Neural progenitor cell (in vitro differentiated cells): Measurements from ENCODE around the gene ACSBG1. TPM values are rescaled to one million over a fixed set of nuclear protein-coding genes. Genes with fewer than 3 reads are reported as not detected.

Experiments
- DNase-seq: peaks from one replicate; pipeline ENCODE4 v3.0.0-alpha.2; 2016; ENCODE audit warnings: low spot score
- H2AFZ ChIP-seq: fragments of 200-600 bp; sonication (generic); replicated peaks from 2 replicates; pipeline ENCODE4 v1.6.1; 2016; ENCODE audit warnings: antibody characterized with exemption
- H3F3A ChIP-seq: fragments of 200-600 bp; sonication (generic); 2 replicates; pipeline ENCODE4 v1.6.1; 2016; ENCODE audit warnings: antibody characterized with exemption, low read depth
- H3K27ac ChIP-seq: fragments of 200-600 bp; sonication (generic); 2 replicates; pipeline ENCODE4 v1.5.1; 2016; ENCODE audit warnings: mild to moderate bottlenecking
- H3K27me3 ChIP-seq: fragments of 200-600 bp; sonication (generic); 2 replicates; pipeline ENCODE4 v1.6.1; 2016; ENCODE audit warnings: mild to moderate bottlenecking, moderate library complexity
- H3K36me3 ChIP-seq: fragments of 200-600 bp; sonication (generic); 2 replicates; pipeline ENCODE4 v1.5.1; 2016
- H3K4me1 ChIP-seq: fragments of 200-600 bp; sonication (generic); 2 replicates; pipeline ENCODE4 v1.6.1; 2016; ENCODE audit warnings: mixed run types
- H3K4me2 ChIP-seq: fragments of 200-600 bp; sonication (generic); 2 replicates; pipeline ENCODE4 v1.6.1; 2016
- H3K4me3 ChIP-seq: fragments of 200-600 bp; sonication (generic); 2 replicates; pipeline ENCODE4 v1.5.1; 2016
- H3K79me2 ChIP-seq: fragments of 200-600 bp; sonication (generic); 2 replicates; pipeline ENCODE4 v1.6.1; 2016; ENCODE audit warnings: low read depth
- H3K9ac ChIP-seq: fragments of 200-600 bp; sonication (generic); 2 replicates; pipeline ENCODE4 v1.6.1; 2016
- H3K9me3 ChIP-seq: fragments of 200-600 bp; sonication (generic); 2 replicates; pipeline ENCODE4 v1.5.1; 2016; ENCODE audit warnings: low read depth
- H4K20me1 ChIP-seq: fragments of 200-600 bp; sonication (generic); 2 replicates; pipeline ENCODE4 v1.6.1; 2016; ENCODE audit warnings: low read depth
- H3K27ac Mint-ChIP-seq: 3 replicates; pipeline ENCODE4 v1.8.0; 2021; ENCODE audit warnings: mixed read lengths
- H3K27me3 Mint-ChIP-seq: 2 replicates; pipeline ENCODE4 v1.8.0; 2022; ENCODE audit warnings: low read depth, mild to moderate bottlenecking, inconsistent platforms, moderate library complexity, mixed read lengths; ENCODE audit not compliant: insufficient read depth
- H3K36me3 Mint-ChIP-seq: 3 replicates; pipeline ENCODE4 v1.8.0; 2021; ENCODE audit warnings: mixed read lengths
- H3K4me1 Mint-ChIP-seq: 3 replicates; pipeline ENCODE4 v1.8.0; 2021; ENCODE audit warnings: mixed read lengths
- H3K4me3 Mint-ChIP-seq: 3 replicates; pipeline ENCODE4 v1.8.0; 2021; ENCODE audit warnings: mild to moderate bottlenecking, moderate library complexity, mixed read lengths
- H3K9me3 Mint-ChIP-seq: 3 replicates; pipeline ENCODE4 v1.8.0; 2020; ENCODE audit warnings: mixed read lengths
- CTCF ChIP-seq: fragments of 200-600 bp; sonication (generic); IDR thresholded peaks from 2 replicates; pipeline ENCODE4 v1.5.1; 2017; ENCODE audit warnings: antibody characterized with exemption, mild to moderate bottlenecking
- EZH2 ChIP-seq: fragments of 200-600 bp; sonication (generic); IDR thresholded peaks from 2 replicates; pipeline ENCODE4 v1.6.1; 2017; ENCODE audit warnings: antibody characterized with exemption, mild to moderate bottlenecking, moderate library complexity
- EZH2phosphoT487 ChIP-seq: fragments of 200-600 bp; sonication (generic); IDR thresholded peaks from 2 replicates; pipeline ENCODE4 v1.6.1; 2017; ENCODE audit warnings: antibody characterized with exemption
- total RNA-seq: library from RNA; depleted of rRNA; stranded (reverse); fragments of >200 nt; gene quantifications from 2 replicates; pipeline ENCODE4 v1.2.3, GENCODE V29; 2015; ENCODE audit warnings: low replicate concordance

The ACSBG1 gene
- total RNA-seq, 1 donor from 2014 or later = 0.11 TPM

DNA sequence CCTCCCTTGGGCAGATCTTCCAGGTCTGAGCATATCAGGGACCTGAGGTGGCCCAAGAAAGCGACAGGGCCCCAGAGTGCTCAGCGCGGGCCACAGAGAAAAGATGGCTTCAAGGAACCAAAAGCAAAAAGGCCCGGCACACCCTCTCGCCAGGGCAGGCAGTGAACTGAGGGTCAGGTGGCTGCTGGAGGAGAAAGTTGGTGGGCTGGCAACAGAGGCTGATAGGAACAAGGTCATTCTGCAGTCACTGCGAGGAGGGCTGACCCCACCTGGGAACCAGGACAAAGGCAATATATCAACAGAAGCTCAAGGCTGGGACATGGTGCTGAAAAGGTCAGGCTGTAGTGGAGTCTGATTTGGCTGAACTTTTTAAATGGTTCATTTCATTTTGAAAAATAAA lies 2.8 kb upstream of the ACSBG1 start:
- Mint-ChIP-seq H3K9me3 (no peaks in the 10 kb centered on the region), H3K4me3 (no peak overlapping the region), H3K27ac (no peak overlapping the region), H3K4me1 (peaks cover 21% of the 10 kb centered on the region), H3K27me3 (no peaks in the 10 kb centered on the region), H3K36me3 (no peaks in the 10 kb centered on the region)
- Histone ChIP-seq H4K20me1 (no peaks in the 10 kb centered on the region), H3K9me3 (no peaks in the 10 kb centered on the region), H3K4me3 (no peak overlapping the region), H2AFZ (no peak overlapping the region), H3K79me2 (no peaks in the 10 kb centered on the region), H3K36me3 (no peaks in the 10 kb centered on the region), H3K4me1 (peaks cover 7% of the 10 kb centered on the region), H3K27me3 (no peaks in the 10 kb centered on the region), H3K27ac (no peak overlapping the region), H3K9ac (no peak overlapping the region), H3K4me2 (no peak overlapping the region), H3F3A (peaks cover 4% of the 10 kb centered on the region)
- no peak for DNase-seq
- TF ChIP-seq EZH2 (no peak), EZH2phosphoT487 (no peak), CTCF (no peak)

- no peak overlapping the region for H3K4me3 ChIP-seq
- H4K20me1 ChIP-seq = no peaks in the 10 kb centered on the region
- no peak for DNase-seq
- H3K36me3 ChIP-seq = no peaks in the 10 kb centered on the region
- no peak overlapping the region for H3K4me2 ChIP-seq
- H3K4me3 Mint-ChIP-seq = no peak overlapping the region
- no peak for TF ChIP-seq CTCF
- TF ChIP-seq EZH2phosphoT487 = no peak
- no peak for TF ChIP-seq EZH2
- peaks cover 7% of the 10 kb centered on the region for H3K4me1 ChIP-seq
- peaks cover 21% of the 10 kb centered on the region for H3K4me1 Mint-ChIP-seq
- no peaks in the 10 kb centered on the region for H3K9me3 Mint-ChIP-seq
- no peak overlapping the region for H3K9ac ChIP-seq
- H3K27me3 Mint-ChIP-seq = no peaks in the 10 kb centered on the region
- H2AFZ ChIP-seq = no peak overlapping the region
- H3K27ac Mint-ChIP-seq = no peak overlapping the region
- no peaks in the 10 kb centered on the region for H3K9me3 ChIP-seq
- H3F3A ChIP-seq = peaks cover 4% of the 10 kb centered on the region
- no peaks in the 10 kb centered on the region for H3K79me2 ChIP-seq
- no peaks in the 10 kb centered on the region for H3K36me3 Mint-ChIP-seq
- no peak overlapping the region for H3K27ac ChIP-seq
- no peaks in the 10 kb centered on the region for H3K27me3 ChIP-seq
Measured at GRCh38 chr15:78236491-78236890, 2.1 kb upstream of the ACSBG1 start.

DNA sequence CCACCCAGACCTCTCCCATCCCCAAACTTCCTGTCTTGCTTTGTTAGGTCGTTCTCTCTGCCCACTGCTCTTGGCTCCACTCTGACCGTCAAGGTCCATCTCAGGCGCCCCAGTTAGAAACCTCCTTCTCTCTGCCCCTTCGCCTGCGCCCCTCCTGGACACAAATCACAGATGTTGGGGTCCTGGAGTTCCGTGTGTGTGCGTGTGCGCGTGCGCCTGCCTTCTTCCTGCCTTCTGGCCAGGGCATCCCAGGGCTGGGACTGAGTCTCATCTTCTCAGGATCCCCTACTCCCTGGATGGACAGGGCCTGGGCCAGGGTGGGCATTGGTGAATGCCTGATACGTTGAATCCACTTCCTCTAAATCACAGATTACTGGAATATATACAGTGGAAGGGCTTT lies 869 bp downstream of the ACSBG1 start:
- no peaks in the 10 kb centered on the region for H4K20me1 ChIP-seq
- Mint-ChIP-seq H3K27ac (peak overlapping the region; percentile 37), H3K27me3 (peaks cover 3% of the 10 kb centered on the region), H3K4me3 (no peak overlapping the region), H3K36me3 (no peaks in the 10 kb centered on the region), H3K9me3 (no peaks in the 10 kb centered on the region), H3K4me1 (peaks cover 18% of the 10 kb centered on the region)
- no peak overlapping the region for H2AFZ ChIP-seq
- DNase-seq = no peak
- H3K4me2 ChIP-seq = no peak overlapping the region
- peaks cover 7% of the 10 kb centered on the region for H3K4me1 ChIP-seq
- no peak overlapping the region for H3K27ac ChIP-seq
- H3K9ac ChIP-seq = no peak overlapping the region
- H3K36me3 ChIP-seq = no peaks in the 10 kb centered on the region
- H3K79me2 ChIP-seq = no peaks in the 10 kb centered on the region
- no peak overlapping the region for H3K4me3 ChIP-seq
- H3K9me3 ChIP-seq = no peaks in the 10 kb centered on the region
- no peaks in the 10 kb centered on the region for H3K27me3 ChIP-seq
- no peak for TF ChIP-seq CTCF
- no peak for TF ChIP-seq EZH2phosphoT487
- no peak for TF ChIP-seq EZH2
- no peaks in the 10 kb centered on the region for H3F3A ChIP-seq

DNA sequence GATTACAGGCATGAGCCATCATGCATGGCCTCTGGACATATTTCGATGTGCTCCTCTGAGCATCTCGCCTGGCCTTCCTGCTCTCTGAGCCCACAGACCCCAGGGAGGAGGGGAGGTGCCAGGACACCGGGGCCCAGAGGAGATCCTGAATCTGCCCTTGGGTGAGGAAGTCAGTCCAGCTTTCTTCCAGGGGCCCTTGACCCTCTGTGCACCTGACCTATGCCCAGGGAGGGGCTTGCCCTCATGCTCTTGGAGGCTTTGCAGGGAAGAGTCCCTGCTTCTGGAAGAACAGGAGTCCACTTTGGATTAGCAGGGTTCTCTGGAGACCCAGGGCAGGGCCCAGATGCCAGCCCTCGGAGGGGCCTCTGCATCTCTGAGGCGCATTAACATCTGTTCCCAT lies 1.4 kb downstream of the ACSBG1 start:
- Mint-ChIP-seq H3K9me3 (no peaks in the 10 kb centered on the region), H3K4me3 (no peak overlapping the region), H3K27ac (no peak overlapping the region), H3K36me3 (no peaks in the 10 kb centered on the region), H3K4me1 (peaks cover 18% of the 10 kb centered on the region), H3K27me3 (peaks cover 4% of the 10 kb centered on the region)
- Histone ChIP-seq H3F3A (no peaks in the 10 kb centered on the region), H3K9ac (no peak overlapping the region), H3K27ac (no peak overlapping the region), H3K4me2 (no peak overlapping the region), H3K9me3 (no peaks in the 10 kb centered on the region), H2AFZ (no peak overlapping the region), H3K36me3 (no peaks in the 10 kb centered on the region), H3K27me3 (no peaks in the 10 kb centered on the region), H4K20me1 (no peaks in the 10 kb centered on the region), H3K4me1 (peaks cover 7% of the 10 kb centered on the region), H3K79me2 (no peaks in the 10 kb centered on the region), H3K4me3 (no peak overlapping the region)
- no peak for TF ChIP-seq EZH2phosphoT487
- TF ChIP-seq CTCF = no peak
- no peak for TF ChIP-seq EZH2
- no peak for DNase-seq
